ENCODE data around the gene SEMA3F. TPM values are rescaled to one million over a fixed set of nuclear protein-coding genes. Genes with fewer than 3 reads are reported as not detected.

SEMA3F gene
- total and polyA plus RNA-seq, 2 experiments from 2014 or later = 2.3 to 67.6 TPM

GRCh38 chr3:50205413-50206276 lies 50.5 kb downstream of the SEMA3F start:
- peak; percentile 79 for ATAC-seq
- H3F3A ChIP-seq (replicated peaks; ENCODE audit: low read depth) = 0 out of 2 replicates have a peak, but pooled peaks cover 6% of the 10 kb centered on the region
- no peaks in the 10 kb centered on the region for H3K9me3 Mint-ChIP-seq
- H3K36me3 ChIP-seq (ENCODE audit: insufficient read depth) = no peaks in the 10 kb centered on the region
- peaks cover 15% of the 10 kb centered on the region for H3K4me1 Mint-ChIP-seq
- H3K27me3 ChIP-seq (ENCODE audit: insufficient read depth) = peaks cover 29% of the 10 kb centered on the region
- H3K27ac ChIP-seq (ENCODE audit: low read depth) = no peak overlapping the region
- H3K36me3 Mint-ChIP-seq (ENCODE audit: low read depth) = no peaks in the 10 kb centered on the region
- H3K4me2 ChIP-seq = peak overlapping the region; percentile 94
- no peaks in the 10 kb centered on the region for H4K20me1 ChIP-seq (replicated peaks; ENCODE audit: insufficient read depth)
- peak; percentile 6; the same call in 1 of the 2 replicates for TF ChIP-seq CREB1 (CRISPR knock-in tag; IDR thresholded peaks at IDR 0.05; ENCODE audit: low read depth)
- TF ChIP-seq ZNF331 (CRISPR knock-in tag; IDR thresholded peaks at IDR 0.05; ENCODE audit: low read depth) = no peak
- H3K4me3 Mint-ChIP-seq = peak overlapping the region; percentile 67
- no peaks in the 10 kb centered on the region for H3K9me2 ChIP-seq (ENCODE audit: insufficient read depth)
- no peaks in the 10 kb centered on the region for H3K79me2 ChIP-seq (replicated peaks; ENCODE audit: insufficient read depth)
- H3K27ac Mint-ChIP-seq = no peak overlapping the region
- H3K27me3 Mint-ChIP-seq (ENCODE audit: insufficient read depth, low read depth, poor library complexity) = peaks cover 26% of the 10 kb centered on the region
- DNase-seq (ENCODE audit: low spot score) = peak; percentile 90
- H3K4me3 ChIP-seq = peak overlapping the region; percentile 75
- H2AFZ ChIP-seq = peak overlapping the region; percentile 94
- H3K4me1 ChIP-seq (ENCODE audit: insufficient read depth) = no peaks in the 10 kb centered on the region

GRCh38 chr3:50207359-50208042 lies 52.4 kb downstream of the SEMA3F start:
- Histone ChIP-seq H3K36me3 (ENCODE audit: insufficient read depth) (no peaks in the 10 kb centered on the region), H4K20me1 (replicated peaks; ENCODE audit: insufficient read depth) (no peaks in the 10 kb centered on the region), H3K4me1 (ENCODE audit: insufficient read depth) (no peaks in the 10 kb centered on the region), H3K27ac (ENCODE audit: low read depth) (no peak overlapping the region), H2AFZ (no peak overlapping the region), H3F3A (replicated peaks; ENCODE audit: low read depth) (0 out of 2 replicates have a peak, but pooled peaks cover 6% of the 10 kb centered on the region), H3K4me3 (no peak overlapping the region), H3K4me2 (no peak overlapping the region), H3K27me3 (ENCODE audit: insufficient read depth) (peaks cover 29% of the 10 kb centered on the region), H3K79me2 (replicated peaks; ENCODE audit: insufficient read depth) (no peaks in the 10 kb centered on the region), H3K9me2 (ENCODE audit: insufficient read depth) (no peaks in the 10 kb centered on the region)
- ATAC-seq (no peak), DNase-seq (ENCODE audit: low spot score) (no peak)
- H3K9me3 Mint-ChIP-seq = no peaks in the 10 kb centered on the region
- peaks cover 25% of the 10 kb centered on the region for H3K4me1 Mint-ChIP-seq
- H3K36me3 Mint-ChIP-seq (ENCODE audit: low read depth) = no peaks in the 10 kb centered on the region
- no peak overlapping the region for H3K27ac Mint-ChIP-seq
- peaks cover 21% of the 10 kb centered on the region for H3K27me3 Mint-ChIP-seq (ENCODE audit: insufficient read depth, low read depth, poor library complexity)
- no peak overlapping the region for H3K4me3 Mint-ChIP-seq
- TF ChIP-seq NANOG (IDR thresholded peaks at IDR 0.05; ENCODE audit: borderline replicate concordance) (no peak), ZNF462 (CRISPR knock-in tag; IDR thresholded peaks at IDR 0.05) (no peak), EZH2 (IDR thresholded peaks at IDR 0.05; ENCODE audit: low read depth, unreplicated experiment) (no peak), EZH2phosphoT487 (IDR thresholded peaks at IDR 0.05; ENCODE audit: unreplicated experiment) (no peak), CREB1 (CRISPR knock-in tag; IDR thresholded peaks at IDR 0.05; ENCODE audit: low read depth) (no peak), REST (IDR thresholded peaks at IDR 0.05; ENCODE audit: unreplicated experiment) (no peak), STAT1 (IDR thresholded peaks at IDR 0.05; ENCODE audit: unreplicated experiment) (no peak), ZNF331 (CRISPR knock-in tag; IDR thresholded peaks at IDR 0.05; ENCODE audit: low read depth) (no peak)

All from GM23338 (cell line).